ENCODE data around the gene EIF2S2.
"Not testable (repeated sequence)": the region's sequence is repeated elsewhere in the genome, so short reads cannot be mapped to it uniquely, and the experiment has no call there.

EIF2S2 gene

GRCh38 chr20:34111702-34112599 is at the start of gene EIF2S2:
TSS of gene EIF2S2 (minus strand) at chr20:34112243. CDS start at chr20:34112110, 133 bp downstream.
- peak; percentile 99 for DNase-seq

GRCh38 chr20:34157697-34158096 is 45.7 kb upstream of the EIF2S2 start:
- not testable (repeated sequence) for DNase-seq

- no peak for DNase-seq
These were observed 43.8 kb upstream of the EIF2S2 start for GRCh38 chr20:34155836-34156235.

- DNase-seq: not testable (repeated sequence)
These were observed 41.1 kb upstream of the EIF2S2 start for GRCh38 chr20:34153169-34153568.

GRCh38 chr20:34152073-34152472 is 40.0 kb upstream of the EIF2S2 start:
- DNase-seq: not testable (repeated sequence)

- DNase-seq: no peak
These were observed 38.4 kb upstream of the EIF2S2 start for GRCh38 chr20:34150306-34151000.

GRCh38 chr20:34145280-34145819 is 33.3 kb upstream of the EIF2S2 start:
- no peak for DNase-seq

- no peak for DNase-seq
These were observed 31.9 kb upstream of the EIF2S2 start for GRCh38 chr20:34143951-34144350.

- no peak for DNase-seq
These were observed 30.1 kb upstream of the EIF2S2 start for GRCh38 chr20:34142121-34142520.

GRCh38 chr20:34141293-34141692 is 29.2 kb upstream of the EIF2S2 start:
- DNase-seq: no peak

GRCh38 chr20:34135525-34136275 is 23.7 kb upstream of the EIF2S2 start:
- DNase-seq: not testable (repeated sequence)

- not testable (repeated sequence) for DNase-seq
These were observed 21.4 kb upstream of the EIF2S2 start for GRCh38 chr20:34133365-34133860.

- DNase-seq: not testable (repeated sequence)
These were observed 20.9 kb upstream of the EIF2S2 start for GRCh38 chr20:34132943-34133342.

GRCh38 chr20:34132491-34132890 is 20.4 kb upstream of the EIF2S2 start:
- not testable (repeated sequence) for DNase-seq

- no peak for DNase-seq
These were observed 19.4 kb upstream of the EIF2S2 start for GRCh38 chr20:34131491-34131890.

- DNase-seq: peak; percentile 75
These were observed 17.6 kb upstream of the EIF2S2 start for GRCh38 chr20:34129518-34130162.

GRCh38 chr20:34127792-34128191 is 15.7 kb upstream of the EIF2S2 start:
- no peak for DNase-seq

- peak; percentile 71 for DNase-seq
These were observed 12.6 kb upstream of the EIF2S2 start for GRCh38 chr20:34124469-34125249.

- DNase-seq: no peak
These were observed 11.3 kb upstream of the EIF2S2 start for GRCh38 chr20:34123309-34123708.

GRCh38 chr20:34122274-34122980 is 10.4 kb upstream of the EIF2S2 start:
- DNase-seq: no peak

GRCh38 chr20:34120213-34120612 is 8.2 kb upstream of the EIF2S2 start:
- no peak for DNase-seq
